Stimulated activated CD4-positive, alpha-beta T cell treated with anti-CD3 and anti-CD28 coated beads, Interleukin-15, amount 100 ng/mL, for 1 hour (primary cell): ENCODE data around the gene EDAR.

Source experiments
- DNase-seq, 2 donors: peaks; one replicate each; pipeline ENCODE4 v3.0.0-alpha.2; 2020; ENCODE audit warnings: low read depth in 1 of 2, low spot score in 1 of 2

The EDAR gene

DNA sequence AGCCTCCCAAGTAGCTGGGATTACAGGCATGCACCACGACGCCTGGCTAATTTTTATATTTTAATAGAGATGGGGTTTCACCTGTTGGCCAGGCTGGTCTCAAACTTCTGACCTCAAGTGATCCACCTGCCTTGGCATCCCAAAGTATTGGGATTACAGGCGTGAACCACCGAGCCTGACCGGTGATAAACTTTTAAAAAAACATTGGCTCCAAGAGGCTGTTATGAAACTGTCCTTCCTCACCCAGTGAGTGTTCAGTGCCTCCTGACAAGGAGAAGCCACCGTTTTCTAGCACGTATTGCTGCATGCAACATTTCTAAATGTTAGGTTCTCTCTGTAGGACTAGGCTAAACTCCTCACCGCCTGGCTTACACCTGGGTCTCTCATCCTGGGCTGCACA lies 63.3 kb downstream of the EDAR start:
- DNase-seq, result no peak

DNA sequence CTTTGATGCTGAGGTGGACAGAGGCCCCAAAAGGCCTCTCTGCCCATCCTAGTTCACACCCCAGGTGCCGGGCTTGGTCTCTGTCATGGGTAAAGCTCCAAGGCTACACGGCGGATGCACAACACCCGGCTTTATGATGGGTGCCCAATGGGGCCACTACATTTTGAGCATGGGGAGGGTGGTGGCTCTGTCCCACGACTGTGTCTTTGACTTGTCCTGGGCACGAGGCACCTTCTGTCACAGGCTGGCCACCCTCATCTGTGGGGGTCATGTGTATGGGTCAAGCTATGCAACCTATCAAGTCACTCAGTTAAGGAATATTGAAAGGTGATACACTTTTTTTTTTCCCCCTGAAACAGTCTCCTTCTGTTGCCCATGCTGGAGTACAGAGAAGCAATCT lies 63.7 kb downstream of the EDAR start:
- DNase-seq, result no peak

DNA sequence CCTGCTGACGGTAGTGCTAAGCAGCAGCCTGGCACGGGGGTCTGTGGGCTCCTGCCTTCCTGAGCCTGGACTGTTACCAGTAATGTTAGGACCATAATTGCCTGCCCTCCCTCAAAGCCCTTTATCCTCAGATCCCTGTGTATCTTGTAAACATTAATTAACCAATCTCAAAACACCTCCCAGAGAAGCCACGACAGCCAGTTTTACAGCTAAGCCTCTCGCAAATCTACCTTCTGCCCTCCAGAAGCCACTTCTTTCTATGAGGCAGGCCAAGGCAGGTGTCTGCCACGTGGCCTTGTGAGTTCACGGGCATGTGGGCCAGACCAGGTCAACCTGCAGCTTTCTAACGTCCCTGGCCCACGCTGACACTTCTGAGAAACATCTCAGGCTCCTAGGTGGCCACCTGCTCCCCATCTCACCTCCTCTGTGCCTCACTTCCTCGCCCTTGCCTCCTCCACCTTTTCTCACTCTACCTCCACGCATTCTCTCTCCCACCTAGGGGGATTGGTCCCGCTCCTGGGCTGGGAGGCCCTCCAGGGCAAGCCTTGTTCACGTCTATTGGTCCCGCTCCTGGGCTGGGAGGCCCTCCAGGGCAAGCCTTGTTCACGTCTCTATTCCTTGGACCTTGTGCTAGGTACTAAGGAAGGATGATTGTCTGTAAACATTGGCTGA lies 64.3 kb downstream of the EDAR start:
- no peak for DNase-seq

DNA sequence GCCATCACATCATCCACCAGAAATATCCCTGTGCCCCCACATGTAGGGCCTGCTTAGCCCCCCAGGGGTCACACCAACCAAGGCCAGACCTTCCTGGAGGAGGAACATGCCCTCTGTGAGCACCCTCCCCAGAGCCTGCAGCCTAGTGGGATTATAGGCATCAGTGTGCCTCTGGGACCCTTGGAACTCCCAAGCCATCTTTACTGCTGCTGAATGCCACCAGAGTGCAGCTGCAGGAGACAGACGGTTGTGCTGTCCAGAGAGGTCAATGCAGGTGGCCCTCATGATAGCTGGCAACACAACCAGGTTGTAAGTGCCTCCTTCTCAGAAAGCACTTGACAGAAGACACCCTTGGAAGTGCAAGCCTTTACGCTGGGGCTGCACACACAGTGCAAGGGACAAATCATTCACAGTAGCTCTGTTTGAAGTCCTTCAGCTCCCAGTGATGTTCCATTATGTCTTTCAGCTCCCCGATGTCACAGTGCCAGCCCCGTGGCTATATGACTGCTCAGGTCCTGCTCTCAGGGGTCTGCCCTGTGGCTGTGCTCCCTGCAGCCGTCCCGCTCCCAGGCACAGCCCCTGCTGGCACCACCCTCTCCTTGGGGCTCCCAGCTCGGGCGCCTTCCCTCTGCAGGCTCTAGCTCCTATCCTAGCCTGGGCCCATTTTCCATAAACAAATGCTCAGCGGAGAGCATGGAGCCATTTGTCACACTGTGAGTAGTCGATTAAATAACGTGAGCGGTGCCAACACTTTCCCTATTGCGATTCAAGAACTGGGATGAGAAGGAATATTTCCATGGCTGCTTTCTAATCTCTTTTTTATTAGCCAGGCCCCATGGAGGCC lies 65.1 kb downstream of the EDAR start:
- no peak for DNase-seq

- no peak for DNase-seq
These were observed 65.9 kb downstream of the EDAR start for GRCh38 chr2:108923019-108923700.

DNA sequence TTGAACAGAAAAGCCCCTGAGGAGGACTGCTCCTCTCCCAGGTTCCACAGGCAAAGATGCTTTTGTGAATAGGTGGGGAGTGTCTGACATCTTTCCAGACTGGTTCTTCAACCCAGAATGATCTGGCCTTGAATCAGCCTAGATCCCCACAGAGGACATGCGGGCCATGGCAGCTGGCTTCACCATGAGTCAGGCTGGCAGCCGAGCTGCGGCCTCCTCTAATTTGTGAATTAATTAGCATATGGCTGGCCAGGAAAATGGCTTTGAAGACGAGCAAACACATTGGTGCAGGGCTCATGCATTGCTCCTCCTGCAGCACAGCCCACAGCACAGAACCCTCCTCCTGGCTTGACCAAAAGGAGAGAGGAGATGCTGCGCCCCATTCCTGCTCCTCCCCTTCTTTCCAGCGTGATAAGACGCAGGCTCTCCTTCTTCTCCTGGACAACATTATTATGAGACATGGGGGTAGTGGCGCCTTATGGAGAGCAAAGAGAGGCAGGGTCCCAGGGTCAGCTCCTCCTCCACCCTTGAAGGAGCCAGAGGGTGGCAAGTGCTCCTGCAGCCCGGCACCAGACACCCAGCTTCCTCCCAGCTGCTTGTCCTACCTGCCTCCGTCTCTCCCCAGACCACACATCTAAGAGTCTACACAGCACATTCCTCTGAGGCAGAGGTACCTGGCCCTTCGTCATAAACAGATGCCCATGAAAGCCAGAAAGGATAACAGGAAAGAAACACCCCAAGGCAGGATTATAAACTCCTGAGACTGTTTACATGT lies 66.7 kb downstream of the EDAR start:
- DNase-seq, result no peak

DNA sequence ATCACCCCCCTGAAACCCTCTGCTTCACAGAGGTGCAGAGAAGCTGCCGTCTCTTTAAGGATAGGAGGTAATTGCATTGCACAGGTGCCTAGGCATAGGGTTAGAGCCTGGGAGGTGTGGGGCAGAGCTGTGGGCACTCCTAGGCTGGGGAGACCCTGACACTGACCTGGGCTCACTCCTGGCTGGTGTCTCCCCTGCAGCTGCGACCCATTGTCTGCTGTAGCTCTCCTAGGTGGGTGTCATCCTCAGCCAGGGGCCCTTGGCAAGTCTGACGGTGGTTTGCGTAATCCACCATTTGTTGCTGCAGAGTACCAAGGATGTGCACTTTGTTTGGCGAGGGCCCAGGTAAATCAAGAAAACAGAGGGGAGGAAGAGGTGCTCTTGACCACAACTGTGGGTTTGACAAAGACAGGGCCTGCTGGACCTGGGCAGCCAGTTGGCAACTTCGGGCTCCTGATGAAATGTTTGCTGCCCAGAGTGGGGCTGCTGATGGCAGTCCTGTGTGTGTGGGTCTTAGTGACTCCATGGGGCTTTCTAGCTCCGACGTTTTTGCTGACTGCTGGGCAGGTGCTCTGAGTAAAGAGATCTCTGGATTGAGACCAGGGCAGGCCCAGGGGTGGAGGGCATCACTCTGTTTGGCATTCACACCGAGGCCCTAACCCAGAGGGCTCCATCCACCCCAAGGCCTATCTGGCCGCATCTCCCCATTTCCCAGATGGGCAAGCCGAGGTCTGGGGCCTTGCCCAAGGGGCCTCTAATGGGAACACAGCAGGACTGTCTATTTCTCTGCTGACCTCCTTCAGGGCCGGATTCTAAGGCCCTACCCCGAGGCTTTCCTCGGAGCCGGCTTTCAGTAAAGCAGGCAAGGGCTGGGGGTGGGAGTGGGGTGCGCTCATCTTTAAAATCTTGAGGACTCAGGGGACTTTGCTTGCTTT lies 67.7 kb downstream of the EDAR start:
- DNase-seq, result no peak

DNA sequence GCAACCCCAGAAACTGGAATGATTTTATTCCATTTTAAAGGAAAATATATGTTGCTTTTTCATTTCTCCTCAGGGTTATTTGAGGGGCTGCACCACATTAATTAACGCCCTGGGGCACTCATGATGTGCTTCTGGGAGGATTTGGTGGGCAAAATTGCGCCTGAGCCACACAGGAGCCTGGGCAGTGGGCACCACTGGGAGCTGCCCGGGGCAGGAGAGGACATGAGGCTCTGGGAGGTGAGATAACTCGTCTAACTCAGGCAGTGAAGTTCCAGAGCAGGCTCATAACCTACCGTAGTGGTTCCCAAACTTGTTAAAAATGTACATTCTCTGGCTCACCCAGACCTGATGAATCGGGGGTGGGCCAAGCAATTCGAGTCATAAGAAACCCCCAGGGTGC lies 68.3 kb downstream of the EDAR start:
- no peak for DNase-seq

DNA sequence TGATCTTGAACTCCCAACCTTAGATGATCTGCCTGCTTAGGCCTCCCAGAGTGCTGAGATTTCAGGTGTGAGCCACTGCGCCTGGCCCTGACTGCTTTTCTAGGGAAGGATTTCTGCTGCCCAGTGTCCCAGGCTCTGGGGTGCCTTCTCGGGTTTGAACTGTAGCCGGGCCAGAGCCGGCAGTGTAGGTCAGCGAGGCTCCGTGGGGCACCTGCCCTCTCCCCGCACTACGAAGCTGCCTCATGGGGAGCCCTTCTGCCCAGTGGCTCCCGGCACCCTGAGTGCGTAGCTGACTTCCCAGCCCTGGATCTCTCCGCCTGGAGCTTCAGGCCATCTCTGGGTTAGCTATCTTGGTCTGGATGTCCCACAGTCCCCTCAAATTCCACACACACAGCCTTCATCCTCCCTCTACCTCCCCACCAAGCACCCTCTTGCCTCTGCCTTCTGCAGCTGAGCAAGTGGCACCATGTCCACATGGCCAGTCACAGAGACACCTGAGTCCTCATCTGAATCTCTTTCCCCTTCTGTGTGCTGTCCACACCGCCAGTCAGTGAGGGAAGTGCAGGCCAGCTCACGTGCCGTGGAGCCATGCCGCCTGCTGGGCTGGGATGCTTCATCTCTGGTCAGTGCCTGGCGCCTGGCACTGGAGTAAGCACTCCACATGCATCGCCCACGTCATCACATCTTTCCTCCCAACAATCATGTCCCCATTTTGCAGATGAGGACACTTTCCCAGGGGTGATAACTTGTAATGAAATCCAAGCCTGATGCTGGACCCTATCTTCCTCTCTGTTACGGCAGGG lies 69.2 kb downstream of the EDAR start:
- no peak for DNase-seq

DNA sequence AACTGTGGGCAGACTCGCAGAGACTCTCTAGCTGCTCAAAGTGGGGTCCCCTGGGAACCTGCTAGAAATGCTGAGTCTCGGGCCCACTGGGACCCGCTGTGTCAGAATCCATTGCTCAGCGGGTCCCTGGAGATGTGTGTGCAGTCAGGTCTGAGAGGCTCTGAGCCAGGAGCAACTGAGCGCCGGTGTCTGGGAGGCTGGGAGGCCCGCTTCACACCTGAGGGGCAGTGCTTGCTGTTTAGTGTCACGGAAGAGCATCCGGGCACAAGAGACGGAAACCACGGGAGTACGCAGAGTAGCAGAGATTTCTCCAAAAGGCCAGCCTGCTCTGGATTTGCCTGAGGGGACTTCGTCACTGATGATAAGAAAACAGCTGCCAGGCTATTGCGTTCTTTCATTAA lies 70.1 kb downstream of the EDAR start:
- no peak for DNase-seq

DNA sequence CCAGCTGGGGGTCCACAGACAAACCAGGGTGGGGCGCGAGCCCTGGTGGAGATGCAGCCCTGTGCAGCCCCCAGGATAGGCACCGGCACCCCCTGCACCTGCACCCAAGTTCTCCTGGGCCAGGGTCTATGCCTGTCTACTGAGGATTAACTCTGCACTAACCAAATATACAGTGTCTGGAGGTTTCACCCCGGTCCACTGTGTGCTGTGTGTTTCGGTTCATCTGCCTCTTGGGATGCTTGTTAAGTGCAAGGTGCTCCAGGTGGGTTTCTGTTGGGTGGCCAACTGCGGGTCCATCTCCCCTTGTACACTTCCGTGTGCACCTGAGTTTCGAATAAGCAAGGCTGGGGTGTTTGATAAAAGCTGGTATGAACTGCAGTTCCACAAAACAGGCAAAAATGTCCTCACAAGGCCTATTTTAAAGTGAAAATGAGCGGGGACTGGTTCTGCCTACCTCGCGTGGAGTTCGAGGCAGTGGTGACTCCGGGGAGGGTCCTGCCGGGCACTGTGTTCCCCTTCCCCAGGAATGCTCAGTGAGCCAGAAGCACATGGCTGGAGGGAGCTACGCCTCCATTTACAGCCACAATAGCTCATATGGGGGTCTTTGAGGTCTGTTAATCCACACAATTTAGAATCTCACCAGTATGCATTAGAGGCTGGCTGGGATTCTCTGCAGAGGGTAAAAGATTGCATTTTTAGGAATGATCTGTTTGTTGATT lies 70.7 kb downstream of the EDAR start:
- DNase-seq, result no peak

DNA sequence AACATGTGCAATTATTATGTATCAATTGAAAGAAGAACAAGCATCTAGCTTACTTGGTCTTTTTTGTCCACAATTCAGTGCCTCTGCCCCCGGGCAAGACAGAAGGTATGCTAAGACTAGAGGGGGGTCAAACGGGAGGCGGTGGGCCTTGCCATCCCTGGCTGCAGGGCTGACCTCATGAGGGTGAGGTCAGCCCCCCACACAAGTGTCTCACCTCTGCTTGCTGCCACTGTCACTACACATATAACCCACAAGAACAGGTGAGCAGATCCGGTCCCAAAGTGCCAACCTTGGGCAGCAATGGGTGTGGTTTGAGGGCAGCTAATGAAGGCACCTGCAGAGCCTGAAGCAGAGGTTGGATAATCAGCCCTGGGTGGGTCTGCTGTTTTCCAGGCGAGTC lies 71.5 kb downstream of the EDAR start:
- DNase-seq, result no peak

DNA sequence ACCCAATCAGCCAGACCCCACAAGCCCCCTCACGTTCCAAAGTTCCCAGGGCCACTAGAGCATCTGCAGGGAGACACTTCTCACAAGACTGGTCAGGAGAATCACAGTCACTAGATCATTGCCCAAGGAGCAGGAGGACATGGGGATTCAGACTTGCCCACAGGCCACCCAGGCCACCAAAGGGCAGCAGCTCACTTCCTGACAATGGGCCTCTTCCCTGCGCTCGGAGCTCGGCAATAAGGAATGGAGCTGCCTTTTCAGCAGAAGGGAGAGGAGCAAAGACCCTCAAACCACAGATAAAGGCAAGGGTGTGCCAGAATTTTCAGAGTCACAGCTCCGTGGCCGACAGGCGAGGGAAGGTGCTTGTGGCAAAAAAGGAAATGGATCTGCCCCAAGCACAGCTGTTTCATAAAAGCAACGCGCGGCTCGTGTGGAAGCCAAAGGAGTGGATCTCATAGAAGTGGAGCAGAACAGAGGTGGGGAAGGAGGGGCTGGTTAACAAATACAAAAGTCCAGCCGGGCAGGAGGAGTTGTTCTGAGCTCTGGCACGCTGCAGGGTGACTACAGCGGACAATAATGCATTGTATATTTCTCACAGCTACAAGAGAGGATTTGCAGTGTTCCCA lies 72.1 kb downstream of the EDAR start:
- DNase-seq, result no peak

DNA sequence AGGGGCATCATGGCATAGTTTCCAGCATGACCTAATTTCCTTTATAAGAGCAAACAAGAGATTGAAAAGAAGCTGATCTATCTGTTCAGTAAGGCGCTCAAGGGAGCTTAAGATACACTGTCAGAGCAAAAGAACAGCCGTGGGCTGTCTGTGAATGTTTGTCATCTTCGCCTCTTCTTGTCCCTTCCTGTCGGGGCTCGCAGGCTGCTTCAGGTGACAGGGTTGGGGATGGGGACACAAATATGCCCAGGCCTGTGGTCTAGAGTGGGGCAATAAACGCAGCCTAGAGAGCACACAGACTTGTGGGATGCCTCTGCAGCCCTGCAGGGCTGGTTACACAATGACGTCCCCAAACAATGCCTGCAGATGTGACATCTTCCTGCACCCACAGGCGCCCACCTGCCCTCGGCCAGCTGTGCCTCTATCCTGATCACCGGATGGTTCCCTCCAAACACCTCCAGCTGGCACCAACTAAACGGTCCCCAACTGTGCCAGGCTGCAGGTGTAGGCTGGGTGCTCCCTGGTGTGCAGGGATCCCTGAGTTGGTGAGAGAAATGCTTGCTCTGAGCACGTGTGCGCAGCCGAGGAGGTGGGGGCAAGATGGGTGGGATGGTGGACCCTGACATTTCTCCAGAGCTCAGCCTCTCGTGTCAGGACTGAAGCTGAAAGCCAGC lies 72.8 kb downstream of the EDAR start:
- no peak for DNase-seq

DNA sequence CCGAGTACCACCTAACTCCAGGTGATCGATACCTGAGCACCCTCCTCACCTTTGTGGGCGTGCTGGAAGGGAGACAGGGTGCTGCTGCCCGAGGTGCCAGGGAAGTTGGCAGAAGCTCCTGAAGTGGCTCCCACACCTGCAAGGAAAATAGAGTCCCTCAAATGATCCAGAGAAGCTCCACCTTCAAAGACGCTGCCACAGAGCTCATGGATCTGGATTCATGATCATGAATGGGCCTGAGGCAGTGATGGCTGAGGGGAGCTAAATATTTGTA lies 76.5 kb downstream of the EDAR start:
- no peak for DNase-seq

DNA sequence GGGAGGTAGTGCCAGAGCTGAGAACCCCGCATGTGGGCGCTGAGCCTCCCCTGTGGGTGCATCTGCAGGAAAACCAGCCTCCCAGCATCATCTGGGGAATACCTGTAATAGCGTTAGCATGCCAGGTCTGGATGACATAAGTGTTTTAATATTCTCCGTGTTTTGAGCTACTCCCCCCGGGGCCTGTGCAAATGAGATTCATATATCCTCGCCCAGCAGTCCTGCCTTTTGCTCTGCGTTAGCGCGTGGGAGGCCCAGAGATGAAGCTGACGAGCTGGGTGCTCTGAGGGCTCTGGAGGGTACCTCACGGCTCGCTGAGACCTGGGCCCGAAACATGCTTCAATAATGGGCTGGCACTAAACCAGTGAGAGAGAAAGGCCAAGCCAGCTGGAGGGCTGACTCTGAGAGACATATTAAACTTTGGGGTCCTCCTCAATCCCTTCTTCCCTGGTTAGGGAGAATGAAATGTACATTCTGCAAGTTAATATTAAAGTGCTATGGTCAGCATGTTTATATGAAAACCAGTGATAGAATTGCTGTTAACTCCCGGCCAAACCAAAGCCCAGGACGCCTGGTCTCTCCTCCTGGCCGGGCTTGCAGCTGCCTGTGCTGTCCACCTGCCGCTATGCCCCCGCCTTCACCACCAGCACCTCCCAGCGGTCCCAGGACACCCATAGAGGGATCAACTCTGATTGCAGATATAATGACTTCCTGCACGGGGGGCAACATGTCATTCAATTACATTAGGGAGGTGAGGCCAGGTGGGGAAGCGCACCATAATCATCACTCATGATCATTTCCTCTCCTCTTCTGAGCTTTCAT lies 77.0 kb downstream of the EDAR start:
- DNase-seq, result no peak

DNA sequence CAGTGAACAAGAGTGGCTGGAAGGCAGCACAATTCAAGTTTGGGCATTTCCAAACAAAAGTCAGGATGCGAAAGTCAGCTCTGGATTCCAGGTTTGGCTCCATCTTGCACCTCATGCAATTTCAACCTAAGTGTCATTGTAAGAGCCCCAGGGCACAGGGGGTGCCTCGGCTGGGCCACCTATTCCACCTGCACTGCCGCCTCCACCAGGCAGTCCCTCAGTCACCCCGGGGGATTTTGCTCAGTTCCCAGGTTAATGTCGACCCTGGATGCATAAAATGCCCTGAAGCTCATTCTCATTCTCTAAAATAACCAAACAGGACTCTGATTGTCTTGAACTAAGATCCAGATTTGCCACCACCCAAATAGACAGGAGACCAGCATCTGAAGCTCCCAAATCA lies 77.6 kb downstream of the EDAR start:
- no peak for DNase-seq
